CD14-positive monocyte (primary cell): Measurements from ENCODE around the gene FBN2. TPM values are rescaled to one million over a fixed set of nuclear protein-coding genes. Genes with fewer than 3 reads are reported as not detected.

Experiments
- DNase-seq, 3 donors: peaks; one replicate each; pipeline ENCODE4 v3.0.0-alpha.2; 2011 to 2022
- H2AFZ ChIP-seq: 2 replicates; pipeline ENCODE4 v1.6.0; 2012; ENCODE audit warnings: mild to moderate bottlenecking, low read depth, low read length, inconsistent platforms; ENCODE audit not compliant: insufficient read depth, poor library complexity, severe bottlenecking
- H3K27ac ChIP-seq, 2 donors: 1 replicate in 1 of 2; 2 replicates in 1 of 2; pipeline ENCODE4 v1.5.1; 2012 to 2013; ENCODE audit warnings: low read length in 2 of 2, control low read depth in 1 of 2, inconsistent platforms in 1 of 2, low read depth in 1 of 2, mild to moderate bottlenecking in 1 of 2
- H3K27me3 ChIP-seq, 2 donors: one replicate each; pipeline versions ENCODE4 v1.6.0 to v1.6.1; 2011 to 2013; ENCODE audit warnings: low read length in 2 of 2; ENCODE audit not compliant: control insufficient read depth in 2 of 2, insufficient read depth in 2 of 2
- H3K36me3 ChIP-seq, 2 donors: replicated peaks in 1 of 2; 1 replicate in 1 of 2; 2 replicates in 1 of 2; pipeline versions ENCODE4 v1.5.1 to v1.6.1; 2012 to 2013; ENCODE audit warnings: low read length in 2 of 2, control low read depth in 1 of 2, inconsistent platforms in 1 of 2, mild to moderate bottlenecking in 1 of 2; ENCODE audit not compliant: insufficient read depth in 2 of 2, control insufficient read depth in 1 of 2
- H3K4me1 ChIP-seq, 2 donors: 1 replicate in 1 of 2; 2 replicates in 1 of 2; pipeline versions ENCODE4 v1.5.1 to v1.6.1; 2012 to 2013; ENCODE audit warnings: low read length in 2 of 2, control low read depth in 1 of 2, inconsistent platforms in 1 of 2, mild to moderate bottlenecking in 1 of 2, moderate library complexity in 1 of 2; ENCODE audit not compliant: insufficient read depth in 2 of 2, control insufficient read depth in 1 of 2
- H3K4me2 ChIP-seq: replicated peaks from 2 replicates; pipeline ENCODE3; 2012; ENCODE audit warnings: low read length, moderate library complexity, mild to moderate bottlenecking; ENCODE audit not compliant: poor library complexity, severe bottlenecking; ENCODE audit errors: extremely low read depth
- H3K4me3 ChIP-seq, 3 experiments: fragments of 200-600 bp in 1 of 3; sonication (generic) in 1 of 3; replicated peaks in 1 of 3; 1 replicate in 2 of 3; 2 replicates in 1 of 3; pipeline ENCODE4 v1.5.1; 2011 to 2013; ENCODE audit warnings: low read length in 3 of 3, mild to moderate bottlenecking in 3 of 3, control low read depth in 2 of 3, low read depth in 2 of 3, inconsistent platforms in 1 of 3, moderate library complexity in 1 of 3
- H3K79me2 ChIP-seq: 2 replicates; pipeline ENCODE4 v1.6.0; 2012; ENCODE audit warnings: mild to moderate bottlenecking, control low read depth, inconsistent platforms, low read length, moderate library complexity; ENCODE audit not compliant: insufficient read depth
- H3K9ac ChIP-seq: 2 replicates; pipeline ENCODE4 v1.6.0; 2017; ENCODE audit warnings: low read length, mild to moderate bottlenecking; ENCODE audit not compliant: insufficient read depth, poor library complexity, severe bottlenecking
- H3K9me3 ChIP-seq, 2 donors: replicated peaks in 1 of 2; 1 replicate in 1 of 2; 2 replicates in 1 of 2; pipeline versions ENCODE4 v1.5.1 to v1.6.1; 2012 to 2013; ENCODE audit warnings: low read length in 2 of 2, control low read depth in 1 of 2; ENCODE audit not compliant: control insufficient read depth in 1 of 2, insufficient read depth in 1 of 2
- H4K20me1 ChIP-seq: 2 replicates; pipeline ENCODE4 v1.6.0; 2012; ENCODE audit warnings: mild to moderate bottlenecking, low read length, control low read depth, moderate library complexity; ENCODE audit not compliant: insufficient read depth
- H3K27ac Mint-ChIP-seq, 7 donors: one replicate each; pipeline ENCODE4 v1.8.0; 2020; ENCODE audit warnings: mild to moderate bottlenecking in 7 of 7, mixed read lengths in 7 of 7, moderate library complexity in 6 of 7, inconsistent platforms in 2 of 7
- H3K27me3 Mint-ChIP-seq, 3 donors: one replicate each; pipeline ENCODE4 v1.8.0; 2021 to 2022; ENCODE audit warnings: low read depth in 3 of 3, mild to moderate bottlenecking in 3 of 3, mixed read lengths in 3 of 3, moderate library complexity in 3 of 3, inconsistent platforms in 1 of 3
- H3K36me3 Mint-ChIP-seq, 2 donors: one replicate each; pipeline ENCODE4 v1.8.0; 2020; ENCODE audit warnings: mixed read lengths in 2 of 2, inconsistent platforms in 1 of 2, mild to moderate bottlenecking in 1 of 2
- H3K4me1 Mint-ChIP-seq: one replicate; pipeline ENCODE4 v1.8.0; 2020; ENCODE audit warnings: mild to moderate bottlenecking, mixed read lengths
- H3K4me3 Mint-ChIP-seq, 2 donors: one replicate each; pipeline ENCODE4 v1.8.0; 2020; ENCODE audit warnings: mild to moderate bottlenecking in 2 of 2, mixed read lengths in 2 of 2, moderate library complexity in 1 of 2
- H3K9me3 Mint-ChIP-seq, 7 donors: one replicate each; pipeline ENCODE4 v1.8.0; 2020 to 2022; ENCODE audit warnings: mixed read lengths in 7 of 7, mild to moderate bottlenecking in 6 of 7, moderate library complexity in 6 of 7, inconsistent platforms in 2 of 7
- WGBS: methylation state at CpG from one replicate; pipeline ENCODE4 v1.1.5; 2013; ENCODE audit warnings: missing lambda C conversion rate; ENCODE audit not compliant: insufficient coverage; 5-methylcytosine and 5-hydroxymethylcytosine counted together
- intact Hi-C, 2 donors: fragments of 100-400 bp; cut with micrococcal nuclease; formaldehyde crosslinking; loops; one replicate each; pipeline versions ENCODE4 v1.15.0 to v1.15.1; 2023
- polyA plus RNA-seq, 3 donors: library from polyadenylated mRNA; depleted of rRNA in 1 of 3; unstranded in 2 of 3; stranded (reverse) in 1 of 3; fragments of 300-500 nt in 2 of 3; fragments of >200 nt in 1 of 3; fragmentation: Illumina TruSeq in 2 of 3; gene quantifications; 1 replicate in 2 of 3; 2 replicates in 1 of 3; pipeline ENCODE4 v1.2.3, GENCODE V29; 2012 to 2021
- TF ChIP-seq, protein P1 (sequence below): fragments of 200-600 bp; IDR thresholded peaks from one replicate; pipeline ENCODE4 v1.8.0; 2022; ENCODE audit warnings: antibody characterized with exemption, mild to moderate bottlenecking

Gene FBN2
- polyA plus RNA-seq, 3 donors, result 0.85 to 19.3 (median 4.2) TPM

DNA sequence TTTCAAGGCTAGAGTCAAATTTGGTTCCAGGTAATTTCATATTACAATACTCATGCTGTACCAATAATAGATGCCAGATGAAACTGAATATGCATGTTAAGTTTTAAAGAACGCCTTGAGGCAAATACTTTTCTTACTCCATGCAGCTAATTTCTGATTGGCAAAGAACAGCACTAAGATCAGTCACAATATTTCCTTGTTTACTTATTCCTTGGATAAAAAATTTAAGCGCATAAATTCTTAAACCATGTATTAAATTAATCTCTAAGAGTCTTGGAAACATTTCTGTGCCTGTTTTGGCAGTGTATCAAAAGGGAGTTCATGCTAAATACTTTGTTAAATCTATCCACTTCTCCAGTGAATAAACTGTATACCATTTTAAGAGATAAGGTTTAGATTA lies 281.0 kb downstream of the FBN2 start:
- no peaks in the 10 kb centered on the region for H3K27me3 ChIP-seq
- intact Hi-C loops, result no loop called here
- no peaks in the 10 kb centered on the region for H3K79me2 ChIP-seq
- WGBS, result no CpG with 5 or more reads among the region's 2 CpGs
- peaks cover 0 to 5% of the 10 kb centered on the region in 2 donors for H3K9me3 ChIP-seq
- H3K4me1 ChIP-seq, result no peaks in the 10 kb centered on the region
- no peak for DNase-seq
- H4K20me1 ChIP-seq, result no peaks in the 10 kb centered on the region
- no peak overlapping the region for H3K4me2 ChIP-seq
- H3K4me1 Mint-ChIP-seq, result no peaks in the 10 kb centered on the region
- no peak overlapping the region for H3K27ac ChIP-seq
- H3K9ac ChIP-seq, result no peak overlapping the region
- H3K9me3 Mint-ChIP-seq, result peaks cover 0 to 8% (median 2%) of the 10 kb centered on the region in 7 donors
- no peak overlapping the region for H3K4me3 Mint-ChIP-seq
- peaks cover 26 to 55% of the 10 kb centered on the region in 2 donors for H3K36me3 ChIP-seq
- H3K4me3 ChIP-seq, result no peak overlapping the region
- no peaks in the 10 kb centered on the region for H3K27me3 Mint-ChIP-seq
- H3K27ac Mint-ChIP-seq, result no peak overlapping the region
- H3K36me3 Mint-ChIP-seq, result peaks cover 39 to 42% of the 10 kb centered on the region in 2 donors
- H2AFZ ChIP-seq, result no peak overlapping the region
- TF ChIP-seq, protein P1, sequence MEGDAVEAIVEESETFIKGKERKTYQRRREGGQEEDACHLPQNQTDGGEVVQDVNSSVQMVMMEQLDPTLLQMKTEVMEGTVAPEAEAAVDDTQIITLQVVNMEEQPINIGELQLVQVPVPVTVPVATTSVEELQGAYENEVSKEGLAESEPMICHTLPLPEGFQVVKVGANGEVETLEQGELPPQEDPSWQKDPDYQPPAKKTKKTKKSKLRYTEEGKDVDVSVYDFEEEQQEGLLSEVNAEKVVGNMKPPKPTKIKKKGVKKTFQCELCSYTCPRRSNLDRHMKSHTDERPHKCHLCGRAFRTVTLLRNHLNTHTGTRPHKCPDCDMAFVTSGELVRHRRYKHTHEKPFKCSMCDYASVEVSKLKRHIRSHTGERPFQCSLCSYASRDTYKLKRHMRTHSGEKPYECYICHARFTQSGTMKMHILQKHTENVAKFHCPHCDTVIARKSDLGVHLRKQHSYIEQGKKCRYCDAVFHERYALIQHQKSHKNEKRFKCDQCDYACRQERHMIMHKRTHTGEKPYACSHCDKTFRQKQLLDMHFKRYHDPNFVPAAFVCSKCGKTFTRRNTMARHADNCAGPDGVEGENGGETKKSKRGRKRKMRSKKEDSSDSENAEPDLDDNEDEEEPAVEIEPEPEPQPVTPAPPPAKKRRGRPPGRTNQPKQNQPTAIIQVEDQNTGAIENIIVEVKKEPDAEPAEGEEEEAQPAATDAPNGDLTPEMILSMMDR, result no peak

DNA sequence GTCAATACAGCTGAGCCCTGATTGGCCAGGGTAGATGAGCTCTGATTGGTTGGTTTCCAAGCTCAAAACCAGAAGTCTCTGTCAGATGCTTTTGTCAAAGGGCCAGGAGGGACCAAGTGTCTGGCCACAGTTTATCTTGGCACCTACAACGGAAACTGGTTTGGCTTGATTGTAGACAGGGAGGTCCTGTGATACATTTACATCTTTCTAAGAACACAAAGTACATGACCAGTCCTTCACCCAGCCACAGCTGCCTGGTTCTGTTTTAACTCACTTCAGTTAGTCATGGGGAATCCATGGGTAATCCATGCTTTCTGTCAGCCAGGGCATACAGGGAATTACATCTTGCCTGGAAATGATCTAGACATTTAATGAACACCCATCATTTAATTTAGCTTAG lies 283.3 kb downstream of the FBN2 start:
- Mint-ChIP-seq H3K27me3 (peaks cover 0 to 2% (median 0%) of the 10 kb centered on the region in 3 donors), H3K27ac (no peak overlapping the region), H3K9me3 (peaks cover 0 to 12% (median 7%) of the 10 kb centered on the region in 7 donors), H3K36me3 (peaks cover 21 to 24% of the 10 kb centered on the region in 2 donors), H3K4me1 (no peaks in the 10 kb centered on the region), H3K4me3 (no peak overlapping the region)
- no peaks in the 10 kb centered on the region for H3K79me2 ChIP-seq
- H3K9ac ChIP-seq, result no peak overlapping the region
- H3K27ac ChIP-seq, result no peak overlapping the region
- intact Hi-C loops, result no loop called here
- H2AFZ ChIP-seq, result no peak overlapping the region
- no peaks in the 10 kb centered on the region for H3K4me1 ChIP-seq
- peaks cover 0 to 5% of the 10 kb centered on the region in 2 donors for H3K9me3 ChIP-seq
- no peak for DNase-seq
- H3K4me2 ChIP-seq, result no peak overlapping the region
- TF ChIP-seq, protein P1, result no peak
- WGBS, result 100% methylated on average over 1 of the region's 1 CpG
- H4K20me1 ChIP-seq, result no peaks in the 10 kb centered on the region
- H3K36me3 ChIP-seq, result peaks cover 9 to 32% of the 10 kb centered on the region in 2 donors
- H3K4me3 ChIP-seq, result no peak overlapping the region
- H3K27me3 ChIP-seq, result no peaks in the 10 kb centered on the region
